PC-3 (cell line): ENCODE results near the gene IL16. TPM values are rescaled to one million over a fixed set of nuclear protein-coding genes. Genes with fewer than 3 reads are reported as not detected.

Source experiments
- ATAC-seq: fragments of 200-7000 bp; cut with Tn5 transposase; 2 replicates; pipeline ENCODE4 v1.9.1; 2020; ENCODE audit warnings: mild to moderate bottlenecking, moderate library complexity
- BruUV-seq: library from RNA; stranded (reverse); fragments of 400-500 nt; replicated peaks from 2 replicates; lab custom pipeline; 2021; lab: Mats Ljungman, UMichigan
- CTCF ChIA-PET: fragments of 300-600 bp; sonication (Branson Sonifier 250); formaldehyde crosslinking; loops from one replicate; lab custom pipeline; 2022; ENCODE audit warnings: antibody characterized with exemption; lab: Charles Lee
- POLR2A ChIA-PET: fragments of 300-600 bp; sonication (Branson Sonifier 250); formaldehyde crosslinking; loops from one replicate; lab custom pipeline; 2022; ENCODE audit warnings: antibody characterized with exemption; ENCODE audit not compliant: unreplicated experiment; lab: Charles Lee
- DNase-seq: peaks from one replicate; pipeline ENCODE4 v3.0.0-alpha.2; 2015
- H2AFZ ChIP-seq: fragments of 300-600 bp; sonication (generic); 2 replicates; pipeline ENCODE4 v1.6.0; 2016; ENCODE audit warnings: antibody characterized with exemption, low read length
- H3F3A ChIP-seq: fragments of 300-600 bp; sonication (generic); one replicate; pipeline ENCODE4 v1.6.0; 2017; ENCODE audit warnings: antibody characterized with exemption, low read length, control low read depth, mild to moderate bottlenecking; ENCODE audit not compliant: unreplicated experiment
- H3K27ac ChIP-seq: fragments of 300-600 bp; sonication (generic); 2 replicates; pipeline ENCODE4 v1.5.1; 2016; ENCODE audit warnings: mild to moderate bottlenecking, low read length
- H3K27me3 ChIP-seq: fragments of 300-600 bp; sonication (generic); 2 replicates; pipeline ENCODE4 v1.6.1; 2016; ENCODE audit warnings: low read length, mixed read lengths
- H3K36me3 ChIP-seq: fragments of 300-600 bp; sonication (generic); 2 replicates; pipeline ENCODE4 v1.6.1; 2016; ENCODE audit warnings: low read depth, mixed run types, low read length, mixed read lengths
- H3K4me1 ChIP-seq: fragments of 300-600 bp; sonication (generic); 2 replicates; pipeline ENCODE4 v1.5.1; 2016; ENCODE audit warnings: low read length; ENCODE audit not compliant: insufficient read depth
- H3K4me2 ChIP-seq: fragments of 300-600 bp; sonication (generic); 2 replicates; pipeline ENCODE4 v1.6.0; 2016; ENCODE audit warnings: low read length
- H3K4me3 ChIP-seq: fragments of 300-600 bp; sonication (generic); 2 replicates; pipeline ENCODE4 v1.5.1; 2016; ENCODE audit warnings: mild to moderate bottlenecking, low read length, mixed read lengths
- H3K79me2 ChIP-seq: fragments of 300-600 bp; sonication (generic); 2 replicates; pipeline ENCODE4 v1.6.1; 2017; ENCODE audit warnings: low read length, mixed read lengths
- H3K9ac ChIP-seq: fragments of 300-600 bp; sonication (generic); 2 replicates; pipeline ENCODE4 v1.6.0; 2016; ENCODE audit warnings: mild to moderate bottlenecking, low read length
- H3K9me2 ChIP-seq: fragments of 300-600 bp; sonication (generic); replicated peaks from 2 replicates; pipeline ENCODE4 v1.6.1; 2016; ENCODE audit warnings: mixed run types, low read length, mixed read lengths
- H3K9me3 ChIP-seq: fragments of 300-600 bp; sonication (generic); 2 replicates; pipeline ENCODE4 v1.6.1; 2016; ENCODE audit warnings: low read length, mixed read lengths
- H4K20me1 ChIP-seq: fragments of 300-600 bp; sonication (generic); 2 replicates; pipeline ENCODE4 v1.6.1; 2016; ENCODE audit warnings: low read length, mixed read lengths
- EZH2 ChIP-seq: fragments of 300-600 bp; sonication (generic); IDR thresholded peaks from one replicate; pipeline ENCODE4 v1.6.1; 2017; ENCODE audit warnings: antibody characterized with exemption, mild to moderate bottlenecking, low read length; ENCODE audit not compliant: unreplicated experiment
- EZH2phosphoT487 ChIP-seq: fragments of 300-600 bp; sonication (generic); IDR thresholded peaks from 2 replicates; pipeline ENCODE4 v1.6.1; 2018; ENCODE audit warnings: mild to moderate bottlenecking, antibody characterized with exemption, low read length, borderline replicate concordance
- intact Hi-C: fragments of 100-400 bp; cut with micrococcal nuclease; formaldehyde crosslinking; loops from 2 replicates; pipeline ENCODE4 v1.9.0; 2023
- total RNA-seq: library from RNA; depleted of rRNA; stranded (reverse); fragments of >200 nt; gene quantifications from 2 replicates; pipeline ENCODE4 v1.2.3, GENCODE V29; 2014
- TF ChIP-seq, protein P1 (sequence below): fragments of 300-600 bp; sonication (generic); conservative IDR thresholded peaks from 2 replicates; pipeline ENCODE4 v1.5.1; 2017; ENCODE audit warnings: antibody characterized with exemption, low read depth, mild to moderate bottlenecking, low read length

IL16 gene
- total RNA-seq, 1 experiment from 2014 or later, result 0.04 TPM

- no TSS peak for BruUV-seq
- H2AFZ ChIP-seq, result no peak overlapping the region
- POLR2A ChIA-PET, result no interaction called here
- H3K27ac ChIP-seq, result no peak overlapping the region
- CTCF ChIA-PET, result no interaction called here
- no peak for TF ChIP-seq EZH2phosphoT487
- TF ChIP-seq, protein P1, sequence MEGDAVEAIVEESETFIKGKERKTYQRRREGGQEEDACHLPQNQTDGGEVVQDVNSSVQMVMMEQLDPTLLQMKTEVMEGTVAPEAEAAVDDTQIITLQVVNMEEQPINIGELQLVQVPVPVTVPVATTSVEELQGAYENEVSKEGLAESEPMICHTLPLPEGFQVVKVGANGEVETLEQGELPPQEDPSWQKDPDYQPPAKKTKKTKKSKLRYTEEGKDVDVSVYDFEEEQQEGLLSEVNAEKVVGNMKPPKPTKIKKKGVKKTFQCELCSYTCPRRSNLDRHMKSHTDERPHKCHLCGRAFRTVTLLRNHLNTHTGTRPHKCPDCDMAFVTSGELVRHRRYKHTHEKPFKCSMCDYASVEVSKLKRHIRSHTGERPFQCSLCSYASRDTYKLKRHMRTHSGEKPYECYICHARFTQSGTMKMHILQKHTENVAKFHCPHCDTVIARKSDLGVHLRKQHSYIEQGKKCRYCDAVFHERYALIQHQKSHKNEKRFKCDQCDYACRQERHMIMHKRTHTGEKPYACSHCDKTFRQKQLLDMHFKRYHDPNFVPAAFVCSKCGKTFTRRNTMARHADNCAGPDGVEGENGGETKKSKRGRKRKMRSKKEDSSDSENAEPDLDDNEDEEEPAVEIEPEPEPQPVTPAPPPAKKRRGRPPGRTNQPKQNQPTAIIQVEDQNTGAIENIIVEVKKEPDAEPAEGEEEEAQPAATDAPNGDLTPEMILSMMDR, result peak; percentile 25; the same call in 1 of the 2 replicates
- H3K9me2 ChIP-seq, result no peaks in the 10 kb centered on the region
- H3F3A ChIP-seq, result no peaks in the 10 kb centered on the region
- DNase-seq (no peak), ATAC-seq (no peak)
- H3K9ac ChIP-seq, result no peak overlapping the region
- H3K9me3 ChIP-seq, result no peaks in the 10 kb centered on the region
- H3K4me1 ChIP-seq, result no peaks in the 10 kb centered on the region
- no peak overlapping the region for H3K4me3 ChIP-seq
- no peaks in the 10 kb centered on the region for H4K20me1 ChIP-seq
- intact Hi-C loops, result no loop called here
- no peaks in the 10 kb centered on the region for H3K36me3 ChIP-seq
- peaks cover 4% of the 10 kb centered on the region; the same call in 1 of the 2 replicates for H3K27me3 ChIP-seq
- no peaks in the 10 kb centered on the region for H3K79me2 ChIP-seq
- no peak overlapping the region for H3K4me2 ChIP-seq
Measured at GRCh38 chr15:81174792-81175327, 21.8 kb upstream of the IL16 start.

DNA sequence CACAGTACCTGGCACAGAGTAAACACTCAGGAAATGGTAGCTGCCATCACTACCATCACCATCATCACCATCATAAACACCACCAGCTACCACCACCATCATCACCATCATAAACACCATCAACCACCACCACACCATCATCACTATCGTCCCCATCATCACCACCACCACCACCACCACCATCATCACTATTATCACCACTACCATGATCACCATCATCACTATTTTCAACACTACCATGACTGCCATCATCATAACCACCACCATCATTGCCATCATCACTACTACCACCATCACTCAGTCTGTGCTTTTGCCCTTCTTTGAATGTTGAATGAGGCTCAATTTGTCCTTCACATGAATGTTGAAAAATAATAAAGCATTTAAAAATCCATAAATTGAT, 21.2 kb upstream of the IL16 start:
- no peaks in the 10 kb centered on the region for H3K9me2 ChIP-seq
- H3K79me2 ChIP-seq, result no peaks in the 10 kb centered on the region
- H3K27ac ChIP-seq, result no peak overlapping the region
- H2AFZ ChIP-seq, result no peak overlapping the region
- no peak overlapping the region for H3K9ac ChIP-seq
- ChIA-PET POLR2A (no interaction called here), CTCF (no interaction called here)
- peaks cover 4% of the 10 kb centered on the region; the same call in 1 of the 2 replicates for H3K27me3 ChIP-seq
- H3K9me3 ChIP-seq, result no peaks in the 10 kb centered on the region
- TF ChIP-seq, protein P1, result no peak
- TF ChIP-seq EZH2phosphoT487 (no peak), EZH2 (no peak)
- no peaks in the 10 kb centered on the region for H3F3A ChIP-seq
- intact Hi-C loops, result no loop called here
- ATAC-seq (no peak), DNase-seq (no peak)
- no peaks in the 10 kb centered on the region for H4K20me1 ChIP-seq
- no TSS peak for BruUV-seq
- H3K4me1 ChIP-seq, result no peaks in the 10 kb centered on the region
- no peak overlapping the region for H3K4me2 ChIP-seq
- H3K4me3 ChIP-seq, result no peak overlapping the region
- no peaks in the 10 kb centered on the region for H3K36me3 ChIP-seq

- H3K9me3 ChIP-seq, result no peaks in the 10 kb centered on the region
- BruUV-seq, result no TSS peak
- no peak overlapping the region for H3K27ac ChIP-seq
- no peaks in the 10 kb centered on the region for H3F3A ChIP-seq
- H4K20me1 ChIP-seq, result no peaks in the 10 kb centered on the region
- H3K36me3 ChIP-seq, result no peaks in the 10 kb centered on the region
- POLR2A ChIA-PET, result no interaction called here
- H3K4me1 ChIP-seq, result no peaks in the 10 kb centered on the region
- no peak overlapping the region for H3K4me2 ChIP-seq
- no peaks in the 10 kb centered on the region for H3K79me2 ChIP-seq
- H3K4me3 ChIP-seq, result no peak overlapping the region
- intact Hi-C loops, result no loop called here
- DNase-seq (no peak), ATAC-seq (no peak)
- no peak overlapping the region for H3K9ac ChIP-seq
- CTCF ChIA-PET, result no interaction called here
- H3K27me3 ChIP-seq, result peaks cover 7% of the 10 kb centered on the region; the same call in 1 of the 2 replicates
- H3K9me2 ChIP-seq, result no peaks in the 10 kb centered on the region
- no peak overlapping the region for H2AFZ ChIP-seq
- TF ChIP-seq EZH2, result no peak
Measured at GRCh38 chr15:81176291-81176893, 20.3 kb upstream of the IL16 start.
